Pancreas (tissue), 10 donors: ENCODE results near the gene PTEN. TPM values are rescaled to one million over a fixed set of nuclear protein-coding genes. Genes with fewer than 3 reads are reported as not detected.

Experiments
- ATAC-seq, 4 donors: fragments of 200-7000 bp; cut with Tn5 transposase; one replicate each; pipeline versions ENCODE4 v1.8.0 to v1.9.1; 2020; ENCODE audit warnings: mild to moderate bottlenecking in 4 of 4, moderate library complexity in 4 of 4
- DNase-seq, 6 donors: peaks; one replicate each; pipeline ENCODE4 v3.0.0-alpha.2; 2020
- FAIRE-seq: peaks from 2 replicates; lab custom pipeline; 2012; peaks lifted over from hg19 to GRCh38; lab: Jason Lieb, UNC
- H3K27ac ChIP-seq, 4 donors: fragments of 200-600 bp; sonication (generic); 1 replicate in 3 of 4; 2 replicates in 1 of 4; pipeline versions ENCODE4 v1.5.0 to v1.8.0; 2020
- H3K27me3 ChIP-seq, 4 donors: fragments of 200-600 bp; one replicate each; pipeline ENCODE4 v1.8.0; 2021
- H3K36me3 ChIP-seq, 3 donors: fragments of 200-600 bp; sonication (generic) in 1 of 3; one replicate each; pipeline versions ENCODE4 v1.5.0 to v1.8.0; 2020 to 2021
- H3K4me1 ChIP-seq, 3 donors: fragments of 200-600 bp; one replicate each; pipeline ENCODE4 v1.8.0; 2021
- H3K4me3 ChIP-seq, 4 donors: fragments of 200-600 bp; sonication (generic) in 2 of 4; one replicate each; pipeline versions ENCODE4 v1.5.0 to v1.8.0; 2020 to 2021
- H3K9me3 ChIP-seq, 4 donors: fragments of 200-600 bp; one replicate each; pipeline ENCODE4 v1.8.0; 2021
- CTCF ChIP-seq, 4 donors: fragments of 200-600 bp; sonication (generic) in 3 of 4; IDR thresholded peaks; one replicate each; pipeline versions ENCODE4 v1.5.0 to v1.8.0; 2021; ENCODE audit warnings: antibody characterized with exemption in 4 of 4
- WGBS, 2 donors: extraction: QIAGEN DNeasy Blood & Tissue Kit; methylation state at CpG; one replicate each; pipeline ENCODE4 v1.1.7; 2013; 5-methylcytosine and 5-hydroxymethylcytosine counted together
- intact Hi-C, 3 donors: fragments of 100-400 bp; cut with DNase I; formaldehyde crosslinking; loops; one replicate each; pipeline versions ENCODE4 v1.11.1 to v1.14.2; 2022
- polyA plus RNA-seq, 2 donors: library from polyadenylated mRNA; stranded (reverse); fragments of 200-250 nt; gene quantifications; one replicate each; pipeline ENCODE4 v1.2.3, GENCODE V29; 2013
- total RNA-seq, 6 donors: library from RNA; stranded (reverse); fragmentation: NEBNext Ultra II Directional in 4 of 6; extraction: Animal tissue kit (Norgen Biotek cat#: 25700) in 4 of 6; gene quantifications; one replicate each; pipeline versions ENCODE4 v1.2.1 to v1.2.4, GENCODE V29; 2021 to 2023
- donor health status: healthy with polysubstance abuse.
- donor health status: DM: no; HTN: no; CAD: no; lungs with moderate emphysema.
- donor health status: DM: no; HTN: no; CAD: no.
- donor health status: control.
- donor health status: control.
- donor health status: Bipolar disorder and iron deficiency.
- donor health status: DM: yes; HTN: yes; CAD: no.
- donor health status: DM: no; HTN: no; CAD: no.
- donor health status: DM: no; HTN: no; CAD: no.
- donor health status: DM: yes; HTN: yes; CAD: no.

The PTEN gene
- 10 to 100 TPM; 30.6 to 64.1 (median 46.0) TPM for total RNA-seq
- polyA plus RNA-seq = 10 to 100 TPM; 19.2 to 19.3 TPM

GRCh38 chr10:87863053-87863943, at the start of gene PTEN, which contains the start of gene KLLN:
Gene PTEN (plus strand): TSS chr10:87863625. CDS start chr10:87864470, 845 bp downstream.
Gene KLLN (minus strand): TSS chr10:87863533. CDS start chr10:87862487, 1,046 bp downstream.
- DNase-seq (peak; percentile 87 to 94 (median 90)), FAIRE-seq (no peak), ATAC-seq (peak; percentile 59 to 77 (median 71))
- peak within 1 kb of the TSS; percentile 77 to 99 (median 91) for H3K4me3 ChIP-seq
- intact Hi-C loops = no loop called here
- no peaks in the 10 kb centered on the region for H3K27me3 ChIP-seq
- no peaks in the 10 kb centered on the region for H3K9me3 ChIP-seq
- WGBS, 2 donors = 0 to 1% methylated on average over 51 to 89 of the region's 89 CpGs
- peaks cover 4 to 11% (median 7%) of the 10 kb centered on the region in 3 donors for H3K4me1 ChIP-seq
- peak within 1 kb of the TSS; percentile 76 to 98 (median 95) for H3K27ac ChIP-seq
- H3K36me3 ChIP-seq = no peaks in the 10 kb centered on the region
- TF ChIP-seq CTCF (IDR thresholded peaks at IDR 0.05) = no peak

GRCh38 chr10:87816163-87816897, 47.1 kb upstream of the PTEN start:
- intact Hi-C loops = no loop called here
- ATAC-seq (no peak), FAIRE-seq (no peak), DNase-seq (no peak)
- Histone ChIP-seq H3K36me3 (no peaks in the 10 kb centered on the region), H3K27me3 (no peaks in the 10 kb centered on the region), H3K4me3 (peak overlapping the region in 2 of 4 donors; percentile 35 to 77), H3K9me3 (no peaks in the 10 kb centered on the region), H3K27ac (no peak overlapping the region), H3K4me1 (peaks cover 10 to 30% (median 12%) of the 10 kb centered on the region in 3 donors)
- 45 to 51% methylated on average over 9 of the region's 9 CpGs for WGBS, 2 donors
- no peak for TF ChIP-seq CTCF (IDR thresholded peaks at IDR 0.05)

GRCh38 chr10:87816898-87817608, 46.4 kb upstream of the PTEN start:
- intact Hi-C loops = no loop called here
- 10 to 13% methylated on average over 10 of the region's 10 CpGs for WGBS, 2 donors
- H3K36me3 ChIP-seq = no peaks in the 10 kb centered on the region
- no peaks in the 10 kb centered on the region for H3K27me3 ChIP-seq
- peaks cover 10 to 30% (median 12%) of the 10 kb centered on the region in 3 donors for H3K4me1 ChIP-seq
- peak overlapping the region; percentile 35 to 77 (median 58) for H3K4me3 ChIP-seq
- peak overlapping the region in 3 of 4 donors; percentile 69 to 85 (median 84) for H3K27ac ChIP-seq
- TF ChIP-seq CTCF (IDR thresholded peaks at IDR 0.05) = no peak
- no peak for ATAC-seq
- no peak for DNase-seq
- H3K9me3 ChIP-seq = no peaks in the 10 kb centered on the region
- peak; percentile 13 for FAIRE-seq

GRCh38 chr10:87817609-87818504, 45.6 kb upstream of the PTEN start, which contains the start of gene ATAD1:
Gene ATAD1 (minus strand): TSS chr10:87818226. CDS start chr10:87814599, 3,627 bp downstream.
- DNase-seq = peak; percentile 81 to 93 (median 85)
- no peaks in the 10 kb centered on the region for H3K36me3 ChIP-seq
- FAIRE-seq = peak; percentile 26
- H3K27me3 ChIP-seq = no peaks in the 10 kb centered on the region
- ATAC-seq = peak; percentile 98 to 99 (median 99)
- H3K9me3 ChIP-seq = no peaks in the 10 kb centered on the region
- peak within 1 kb of the TSS; percentile 69 to 85 (median 82) for H3K27ac ChIP-seq
- TF ChIP-seq CTCF (IDR thresholded peaks at IDR 0.05) = no peak
- intact Hi-C loops = no loop called here
- H3K4me3 ChIP-seq = peak within 1 kb of the TSS; percentile 35 to 77 (median 58)
- H3K4me1 ChIP-seq = peaks cover 10 to 30% (median 12%) of the 10 kb centered on the region in 3 donors
- WGBS, 2 donors = 1% methylated on average over 60 of the region's 60 CpGs
